ENCODE data around the gene A2ML1.
A peak's percentile ranks its signal among the peaks of the same experiment; 100 is the strongest.
"Not testable (repeated sequence)": the region's sequence is repeated elsewhere in the genome, so short reads cannot be mapped to it uniquely, and the experiment has no call there.

Gene A2ML1

GRCh38 chr12:8822298-8822697 lies at the start of gene A2ML1:
Gene A2ML1, plus strand, starts transcription at chr12:8822621. Its CDS starts 31 bp downstream, at chr12:8822652.
- DNase-seq (ENCODE audit: low spot score): no peak

- no peak for DNase-seq (ENCODE audit: low spot score)
Observed at GRCh38 chr12:8773461-8773860, 49.0 kb upstream of the A2ML1 start.

GRCh38 chr12:8779281-8779680 lies 43.1 kb upstream of the A2ML1 start:
- no peak for DNase-seq (ENCODE audit: low spot score)

- DNase-seq (ENCODE audit: low spot score): peak; percentile 38
Observed at GRCh38 chr12:8779862-8780261, 42.6 kb upstream of the A2ML1 start.

GRCh38 chr12:8780389-8780788 lies 42.0 kb upstream of the A2ML1 start:
- peak; percentile 67 for DNase-seq (ENCODE audit: low spot score)

- DNase-seq (ENCODE audit: low spot score): no peak
Observed at GRCh38 chr12:8781381-8782127, 40.9 kb upstream of the A2ML1 start.

- DNase-seq (ENCODE audit: low spot score): no peak
Observed at GRCh38 chr12:8784290-8784888, 38.0 kb upstream of the A2ML1 start.

- no peak for DNase-seq (ENCODE audit: low spot score)
Observed at GRCh38 chr12:8785499-8785898, 36.9 kb upstream of the A2ML1 start.

- DNase-seq (ENCODE audit: low spot score): not testable (repeated sequence)
Observed at GRCh38 chr12:8787206-8787605, 35.2 kb upstream of the A2ML1 start.

- not testable (repeated sequence) for DNase-seq (ENCODE audit: low spot score)
Observed at GRCh38 chr12:8788706-8789105, 33.7 kb upstream of the A2ML1 start.

GRCh38 chr12:8789341-8790013 lies 32.9 kb upstream of the A2ML1 start:
- not testable (repeated sequence) for DNase-seq (ENCODE audit: low spot score)

- not testable (repeated sequence) for DNase-seq (ENCODE audit: low spot score)
Observed at GRCh38 chr12:8793226-8793625, 29.2 kb upstream of the A2ML1 start.

- not testable (repeated sequence) for DNase-seq (ENCODE audit: low spot score)
Observed at GRCh38 chr12:8794611-8795010, 27.8 kb upstream of the A2ML1 start.

- no peak for DNase-seq (ENCODE audit: low spot score)
Observed at GRCh38 chr12:8796831-8797626, 25.4 kb upstream of the A2ML1 start.

GRCh38 chr12:8801213-8801612 lies 21.2 kb upstream of the A2ML1 start:
- not testable (repeated sequence) for DNase-seq (ENCODE audit: low spot score)

GRCh38 chr12:8804833-8805232 lies 17.6 kb upstream of the A2ML1 start:
- DNase-seq (ENCODE audit: low spot score): not testable (repeated sequence)

- DNase-seq (ENCODE audit: low spot score): not testable (repeated sequence)
Observed at GRCh38 chr12:8805487-8805886, 16.9 kb upstream of the A2ML1 start.

GRCh38 chr12:8807084-8807483 lies 15.3 kb upstream of the A2ML1 start:
- not testable (repeated sequence) for DNase-seq (ENCODE audit: low spot score)

GRCh38 chr12:8810112-8810511 lies 12.3 kb upstream of the A2ML1 start:
- not testable (repeated sequence) for DNase-seq (ENCODE audit: low spot score)

- DNase-seq (ENCODE audit: low spot score): no peak
Observed at GRCh38 chr12:8813572-8814357, 8.7 kb upstream of the A2ML1 start.

GRCh38 chr12:8816448-8817050 lies 5.9 kb upstream of the A2ML1 start:
- no peak for DNase-seq (ENCODE audit: low spot score)

Measured in RKO (cell line).